ENCODE data around the gene HMCN1.
"Not testable (repeated sequence)": the region's sequence is repeated elsewhere in the genome, so short reads cannot be mapped to it uniquely, and the experiment has no call there.

HMCN1 gene

DNA sequence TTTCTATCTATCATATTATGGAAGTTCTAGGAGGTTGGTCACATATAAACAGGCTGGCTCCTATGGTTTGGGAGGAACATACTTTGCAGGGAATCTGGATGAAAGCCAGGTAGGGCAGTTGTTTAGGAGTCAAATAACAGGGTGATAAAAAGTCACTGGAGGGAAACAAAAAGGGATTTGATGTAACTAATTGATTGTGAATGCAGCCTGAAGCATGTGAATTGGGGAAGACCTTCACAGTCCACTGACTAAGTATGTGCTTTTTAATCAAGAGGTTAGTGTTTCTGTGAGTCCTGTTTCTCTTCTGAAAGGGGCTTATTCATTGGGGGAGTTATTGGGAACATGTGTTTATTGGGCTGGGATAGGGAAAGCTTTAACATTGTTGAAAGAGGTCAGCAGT, 41.3 kb downstream of the HMCN1 start:
- no peak for DNase-seq (ENCODE audit: low spot score)
- no peak for TF ChIP-seq CTCF (IDR thresholded peaks at IDR 0.05; ENCODE audit: borderline replicate concordance, control extremely low read depth, extremely low read depth, insufficient read depth, missing control alignments)
- in situ Hi-C loops (cut with MboI; ENCODE audit: low sequenced_read_pairs, unreplicated experiment) = no loop called here

- TF ChIP-seq CTCF (IDR thresholded peaks at IDR 0.05; ENCODE audit: borderline replicate concordance, control extremely low read depth, extremely low read depth, insufficient read depth, missing control alignments) = no peak
- no peak for DNase-seq (ENCODE audit: low spot score)
- in situ Hi-C loops (cut with MboI; ENCODE audit: low sequenced_read_pairs, unreplicated experiment) = no loop called here
These were observed 42.3 kb downstream of the HMCN1 start for GRCh38 chr1:185776522-185776921.

GRCh38 chr1:185783860-185784259, 49.7 kb downstream of the HMCN1 start:
- DNase-seq (ENCODE audit: low spot score); in situ Hi-C loops (cut with MboI; ENCODE audit: low sequenced_read_pairs, unreplicated experiment): not testable (repeated sequence)

DNA sequence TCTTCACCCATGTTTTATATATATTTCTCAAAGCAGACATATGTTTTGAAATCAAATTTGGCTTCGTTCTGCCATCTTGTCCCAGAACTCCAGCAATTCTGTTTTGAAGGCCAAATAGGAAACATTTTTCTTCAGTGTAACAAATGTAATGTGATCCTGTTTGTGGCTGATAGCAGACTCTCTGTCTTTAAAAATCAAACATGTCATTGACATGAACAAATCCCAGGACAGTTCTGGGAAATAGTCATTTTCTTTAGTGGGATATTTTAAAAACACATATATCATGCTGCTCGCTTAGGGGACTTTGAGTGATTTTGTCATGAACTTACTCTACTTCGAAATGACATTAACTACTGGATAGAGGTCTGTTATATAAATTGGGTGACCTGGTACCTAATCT, 51.4 kb downstream of the HMCN1 start:
- no peak for DNase-seq (ENCODE audit: low spot score)
- in situ Hi-C loops (cut with MboI; ENCODE audit: low sequenced_read_pairs, unreplicated experiment) = no loop called here
- TF ChIP-seq CTCF (IDR thresholded peaks at IDR 0.05; ENCODE audit: borderline replicate concordance, control extremely low read depth, extremely low read depth, insufficient read depth, missing control alignments) = no peak

DNA sequence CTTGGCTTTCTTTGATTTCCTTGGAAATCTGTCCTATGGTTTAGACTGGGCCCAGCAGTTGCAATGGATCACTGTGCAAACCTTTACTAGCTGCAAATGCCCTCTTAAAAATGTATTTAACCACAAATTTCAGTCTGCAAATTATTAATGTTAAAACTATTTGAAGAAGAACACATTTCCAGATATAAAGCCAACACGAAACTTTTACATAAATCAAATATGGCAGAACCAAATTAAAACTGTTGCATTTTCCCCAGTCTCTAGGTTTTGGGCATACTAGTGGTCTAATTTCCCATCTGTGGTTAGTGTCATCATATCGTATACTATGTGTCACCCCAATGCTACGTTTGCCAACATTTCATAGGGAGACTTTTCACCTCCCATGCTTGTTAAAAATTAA, 52.3 kb downstream of the HMCN1 start:
- in situ Hi-C loops (cut with MboI; ENCODE audit: low sequenced_read_pairs, unreplicated experiment) = no loop called here
- TF ChIP-seq CTCF (IDR thresholded peaks at IDR 0.05; ENCODE audit: borderline replicate concordance, control extremely low read depth, extremely low read depth, insufficient read depth, missing control alignments) = no peak
- no peak for DNase-seq (ENCODE audit: low spot score)

GRCh38 chr1:185787238-185787637, 53.0 kb downstream of the HMCN1 start:
- in situ Hi-C loops (cut with MboI; ENCODE audit: low sequenced_read_pairs, unreplicated experiment) = no loop called here
- TF ChIP-seq CTCF (IDR thresholded peaks at IDR 0.05; ENCODE audit: borderline replicate concordance, control extremely low read depth, extremely low read depth, insufficient read depth, missing control alignments) = no peak

GRCh38 chr1:185788386-185788785, 54.2 kb downstream of the HMCN1 start:
- in situ Hi-C loops (cut with MboI; ENCODE audit: low sequenced_read_pairs, unreplicated experiment) = no loop called here
- TF ChIP-seq CTCF (IDR thresholded peaks at IDR 0.05; ENCODE audit: borderline replicate concordance, control extremely low read depth, extremely low read depth, insufficient read depth, missing control alignments) = no peak
- no peak for DNase-seq (ENCODE audit: low spot score)

More at GRCh38 chr1:185787238-185787637, 53.0 kb downstream of the HMCN1 start:
- no peak for DNase-seq (ENCODE audit: low spot score)
